Endothelial cell (in vitro differentiated cells): ENCODE measurements around the gene PEAK3. TPM values are rescaled to one million over a fixed set of nuclear protein-coding genes. Genes with fewer than 3 reads are reported as not detected.
A peak's percentile ranks its signal among the peaks of the same experiment; 100 is the strongest.

Experiments
- DNase-seq: peaks from one replicate; pipeline ENCODE4 v3.0.0; 2021; ENCODE audit warnings: low spot score
- H3K27ac Mint-ChIP-seq: one replicate; pipeline ENCODE4 v1.8.0; 2021; ENCODE audit warnings: mixed read lengths, inconsistent platforms; ENCODE audit not compliant: unreplicated experiment
- H3K27me3 Mint-ChIP-seq: one replicate; pipeline ENCODE4 v1.8.0; 2021; ENCODE audit warnings: mild to moderate bottlenecking, moderate library complexity, mixed read lengths, inconsistent platforms; ENCODE audit not compliant: unreplicated experiment
- H3K36me3 Mint-ChIP-seq: one replicate; pipeline ENCODE4 v1.8.0; 2021; ENCODE audit warnings: mild to moderate bottlenecking, low read depth, mixed read lengths, inconsistent platforms; ENCODE audit not compliant: unreplicated experiment
- H3K4me1 Mint-ChIP-seq: one replicate; pipeline ENCODE4 v1.8.0; 2021; ENCODE audit warnings: mild to moderate bottlenecking, mixed read lengths, inconsistent platforms; ENCODE audit not compliant: unreplicated experiment
- H3K4me3 Mint-ChIP-seq: one replicate; pipeline ENCODE4 v1.8.0; 2021; ENCODE audit warnings: mild to moderate bottlenecking, mixed read lengths, inconsistent platforms; ENCODE audit not compliant: unreplicated experiment
- H3K9me3 Mint-ChIP-seq: one replicate; pipeline ENCODE4 v1.8.0; 2021; ENCODE audit warnings: mixed read lengths, inconsistent platforms; ENCODE audit not compliant: unreplicated experiment
- total RNA-seq: library from RNA; stranded (reverse); fragmentation: NEBNext Ultra II Directional; extraction: Animal tissue kit (Norgen Biotek cat#: 25700); gene quantifications from one replicate; pipeline ENCODE4 v1.2.1, GENCODE V29; 2021; ENCODE audit not compliant: unreplicated experiment
- TF ChIP-seq, protein P1 (sequence below): fragments of 200-600 bp; sonication (generic); IDR thresholded peaks from one replicate; pipeline ENCODE4 v1.5.0; 2021; ENCODE audit warnings: antibody characterized with exemption; ENCODE audit not compliant: unreplicated experiment

Gene PEAK3
- total RNA-seq, 1 donor from 2014 or later = 0.97 TPM

DNA sequence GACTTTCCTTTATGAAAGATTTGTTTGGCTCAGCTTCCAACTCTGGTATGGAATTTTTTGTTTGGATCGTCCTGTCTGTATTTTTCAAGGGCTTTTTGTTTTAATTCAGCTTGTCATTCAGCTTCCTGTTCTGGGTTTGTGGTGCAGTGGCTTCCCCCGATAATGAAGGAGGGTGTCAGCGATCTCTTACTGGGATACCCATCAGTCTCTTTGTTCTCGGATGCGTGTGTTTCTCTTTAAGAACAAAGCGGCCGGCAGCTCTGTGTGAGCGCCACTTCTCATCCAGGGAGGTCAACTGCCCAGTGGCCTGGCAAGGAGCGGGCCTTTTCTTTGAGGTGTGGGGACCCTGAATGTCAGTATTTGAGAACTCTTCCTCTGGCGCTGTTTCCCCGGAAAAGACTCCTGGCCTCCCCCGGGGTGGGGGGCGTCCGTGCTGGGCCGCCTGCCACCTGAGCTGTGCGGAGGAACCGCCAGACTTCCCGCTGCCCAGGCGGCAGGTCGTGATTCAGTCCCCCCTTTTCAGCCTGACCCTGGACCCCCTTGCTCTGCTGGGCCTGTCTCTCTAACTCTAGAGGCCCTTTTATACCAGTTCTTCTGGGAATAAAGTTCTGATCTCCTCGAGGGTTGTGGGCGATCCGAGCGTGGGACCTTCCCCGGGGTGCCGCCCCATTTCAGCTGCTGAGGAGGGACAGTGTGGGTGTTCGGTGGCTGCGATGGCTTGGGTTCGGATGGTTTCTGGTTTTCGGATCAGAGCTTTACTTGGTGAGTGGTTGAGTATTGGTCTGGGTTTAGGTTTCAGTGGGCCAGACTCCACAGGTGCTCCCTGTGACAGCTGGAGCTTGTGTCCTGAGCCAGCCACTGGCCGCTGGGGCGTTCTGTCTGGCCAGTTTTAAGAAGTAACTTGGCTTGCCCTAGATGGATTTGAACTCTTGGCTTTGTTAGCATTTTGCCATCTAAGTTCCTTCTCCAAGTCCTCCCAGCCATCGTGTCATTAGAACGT is 41.9 kb downstream of the PEAK3 start:
- Mint-ChIP-seq H3K36me3 (peaks cover 20% of the 10 kb centered on the region), H3K27me3 (peaks cover 17% of the 10 kb centered on the region), H3K4me3 (peak overlapping the region; percentile 98), H3K9me3 (no peaks in the 10 kb centered on the region), H3K4me1 (peaks cover 45% of the 10 kb centered on the region), H3K27ac (peak overlapping the region; percentile 98)
- DNase-seq = no peak
- TF ChIP-seq, protein P1, sequence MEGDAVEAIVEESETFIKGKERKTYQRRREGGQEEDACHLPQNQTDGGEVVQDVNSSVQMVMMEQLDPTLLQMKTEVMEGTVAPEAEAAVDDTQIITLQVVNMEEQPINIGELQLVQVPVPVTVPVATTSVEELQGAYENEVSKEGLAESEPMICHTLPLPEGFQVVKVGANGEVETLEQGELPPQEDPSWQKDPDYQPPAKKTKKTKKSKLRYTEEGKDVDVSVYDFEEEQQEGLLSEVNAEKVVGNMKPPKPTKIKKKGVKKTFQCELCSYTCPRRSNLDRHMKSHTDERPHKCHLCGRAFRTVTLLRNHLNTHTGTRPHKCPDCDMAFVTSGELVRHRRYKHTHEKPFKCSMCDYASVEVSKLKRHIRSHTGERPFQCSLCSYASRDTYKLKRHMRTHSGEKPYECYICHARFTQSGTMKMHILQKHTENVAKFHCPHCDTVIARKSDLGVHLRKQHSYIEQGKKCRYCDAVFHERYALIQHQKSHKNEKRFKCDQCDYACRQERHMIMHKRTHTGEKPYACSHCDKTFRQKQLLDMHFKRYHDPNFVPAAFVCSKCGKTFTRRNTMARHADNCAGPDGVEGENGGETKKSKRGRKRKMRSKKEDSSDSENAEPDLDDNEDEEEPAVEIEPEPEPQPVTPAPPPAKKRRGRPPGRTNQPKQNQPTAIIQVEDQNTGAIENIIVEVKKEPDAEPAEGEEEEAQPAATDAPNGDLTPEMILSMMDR = no peak

DNA sequence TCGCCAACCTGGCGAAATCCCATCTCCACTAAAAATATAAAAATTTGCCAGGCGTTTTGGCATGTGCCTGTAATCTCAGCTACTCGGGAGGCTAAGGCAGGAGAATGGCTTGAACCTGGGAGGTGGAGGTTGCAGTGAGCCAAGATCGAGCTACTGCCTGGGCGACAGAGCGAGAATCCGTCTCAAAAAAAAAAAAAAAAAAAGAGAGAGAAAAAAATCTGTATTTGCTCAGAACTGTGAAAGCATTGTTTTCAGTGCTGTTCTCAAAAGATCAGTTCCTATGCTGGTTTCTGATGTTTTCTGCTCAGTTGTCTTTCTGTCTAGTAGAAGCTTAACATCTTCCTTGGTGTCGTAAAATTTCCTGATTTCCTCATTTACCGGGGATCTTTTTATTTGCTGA is 42.8 kb downstream of the PEAK3 start:
- Mint-ChIP-seq H3K4me3 (peak overlapping the region; percentile 98), H3K9me3 (no peaks in the 10 kb centered on the region)
- DNase-seq = no peak

DNA sequence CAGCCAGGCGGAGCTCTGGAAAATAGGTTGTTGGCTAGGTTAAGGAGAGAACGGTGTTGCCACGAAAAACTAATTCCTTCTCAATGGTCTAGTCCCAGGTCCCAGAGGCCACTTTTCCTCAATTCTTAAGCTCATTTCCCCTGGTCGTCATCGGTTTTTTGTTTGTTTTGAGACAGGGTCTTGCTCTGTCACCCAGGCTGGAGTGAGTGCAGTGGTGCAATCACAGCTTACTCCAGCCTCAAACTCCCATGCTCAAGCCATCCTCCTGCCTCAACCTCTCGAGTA is 44.2 kb downstream of the PEAK3 start:
- H3K4me1 Mint-ChIP-seq = peaks cover 51% of the 10 kb centered on the region
- TF ChIP-seq, protein P1 = no peak

More for the DNA sequence above, 42.8 kb downstream of the PEAK3 start:
- H3K27me3 Mint-ChIP-seq = peaks cover 20% of the 10 kb centered on the region
- peaks cover 49% of the 10 kb centered on the region for H3K4me1 Mint-ChIP-seq
- peaks cover 20% of the 10 kb centered on the region for H3K36me3 Mint-ChIP-seq
- TF ChIP-seq, protein P1 = no peak
- peak overlapping the region; percentile 98 for H3K27ac Mint-ChIP-seq

DNA sequence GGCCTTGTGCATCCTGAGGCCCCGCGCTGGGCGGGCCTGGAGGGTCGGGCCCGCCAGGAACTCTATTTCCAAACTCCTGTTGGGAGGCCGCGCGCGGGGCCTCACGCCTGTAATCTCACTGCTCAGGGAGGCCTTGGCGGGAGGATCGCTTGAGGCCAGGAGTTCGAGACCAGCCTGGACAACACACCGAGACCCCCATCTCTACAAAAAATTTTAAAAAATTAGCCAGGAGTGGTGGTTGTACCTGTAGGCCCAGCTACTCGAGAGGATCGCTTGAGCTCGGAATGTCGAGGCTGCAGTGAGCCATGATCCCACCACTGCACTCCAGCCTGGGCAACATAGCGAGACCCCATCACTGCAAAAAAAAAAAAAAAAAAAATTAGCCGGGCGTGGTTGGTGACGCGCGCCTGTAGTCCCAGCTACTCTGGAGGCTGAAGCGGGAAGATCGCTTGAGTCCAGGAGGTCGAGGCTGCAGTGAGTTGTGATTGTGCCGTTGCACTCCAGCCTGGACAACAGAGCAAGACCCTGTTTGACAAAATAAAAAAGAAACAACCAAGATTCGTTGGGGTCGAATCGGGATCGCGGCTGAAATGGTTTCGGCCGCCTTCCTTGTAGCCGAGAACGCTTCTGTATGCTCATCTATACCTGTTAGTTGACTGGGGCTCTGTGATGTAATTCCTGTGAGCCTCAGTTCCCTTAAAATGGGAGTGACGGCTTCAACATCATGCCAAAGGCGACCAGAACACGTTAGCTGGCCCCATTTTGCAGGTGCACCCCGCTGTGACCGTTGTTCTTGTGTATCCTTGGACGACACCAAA is 44.7 kb downstream of the PEAK3 start:
- no peak for DNase-seq
- Mint-ChIP-seq H3K27me3 (peaks cover 23% of the 10 kb centered on the region), H3K4me1 (peaks cover 47% of the 10 kb centered on the region), H3K4me3 (peak overlapping the region; percentile 98), H3K36me3 (peaks cover 25% of the 10 kb centered on the region), H3K27ac (peak overlapping the region; percentile 92), H3K9me3 (no peaks in the 10 kb centered on the region)
- TF ChIP-seq, protein P1 = no peak

More for the DNA sequence above, 44.2 kb downstream of the PEAK3 start:
- Mint-ChIP-seq H3K4me3 (peak overlapping the region; percentile 98), H3K9me3 (no peaks in the 10 kb centered on the region), H3K36me3 (peaks cover 23% of the 10 kb centered on the region), H3K27ac (peak overlapping the region; percentile 92), H3K27me3 (peaks cover 23% of the 10 kb centered on the region)
- no peak for DNase-seq
